NCI-H2227 treated with DMSO at 0.1 percent for 48 hours (cell line): ENCODE data around the gene VCX3A.
"Not testable (repeated sequence)": the region's sequence is repeated elsewhere in the genome, so short reads cannot be mapped to it uniquely, and the experiment has no call there.

Experiments used
- DNase-seq: peaks from one replicate; lab custom pipeline; 2025; lab: John Stamatoyannopoulos, UW

VCX3A gene

DNA sequence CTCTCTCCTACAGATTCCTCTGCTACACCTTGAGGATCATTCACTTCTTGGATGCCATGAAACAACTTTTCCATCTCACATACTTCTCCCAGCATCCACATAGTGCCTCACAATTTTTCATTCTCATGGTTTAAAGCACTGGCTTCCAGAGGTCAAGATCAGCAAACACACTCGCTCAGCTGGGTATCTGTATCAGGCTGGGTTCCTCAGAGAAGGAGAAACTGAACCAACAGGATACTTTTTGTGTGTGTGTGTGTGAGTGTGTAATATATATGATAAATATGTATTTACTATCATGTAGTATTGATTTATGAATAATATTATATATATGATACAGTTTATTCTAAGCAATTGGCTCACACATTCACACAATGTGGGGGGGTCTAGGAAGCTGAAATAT, at the start of gene VCX3A:
Gene VCX3A (minus strand): TSS at position 101 of the 400 bp plus-strand sequence. CDS start 621 bp downstream, outside the sequence.
- not testable (repeated sequence) for DNase-seq

DNA sequence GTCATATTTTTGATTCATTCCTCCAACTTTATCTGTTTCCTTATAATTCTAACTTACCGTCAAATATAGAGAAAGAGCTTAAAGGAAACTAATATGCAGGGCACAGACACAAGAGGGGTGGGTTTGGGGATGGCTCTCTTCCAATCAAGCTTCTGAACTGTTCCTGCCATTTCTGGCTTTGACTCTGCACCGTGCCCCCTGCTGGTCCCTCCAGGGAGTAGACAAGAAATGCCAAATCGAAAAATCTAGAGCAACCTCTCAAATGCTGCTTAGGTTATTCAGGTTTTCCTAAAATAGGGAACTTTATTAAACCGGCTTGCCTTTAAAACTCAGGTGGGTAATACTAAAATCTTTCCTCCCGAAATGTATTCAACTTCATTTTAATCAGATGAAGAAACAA, 39.8 kb upstream of the VCX3A start:
- no peak for DNase-seq

DNA sequence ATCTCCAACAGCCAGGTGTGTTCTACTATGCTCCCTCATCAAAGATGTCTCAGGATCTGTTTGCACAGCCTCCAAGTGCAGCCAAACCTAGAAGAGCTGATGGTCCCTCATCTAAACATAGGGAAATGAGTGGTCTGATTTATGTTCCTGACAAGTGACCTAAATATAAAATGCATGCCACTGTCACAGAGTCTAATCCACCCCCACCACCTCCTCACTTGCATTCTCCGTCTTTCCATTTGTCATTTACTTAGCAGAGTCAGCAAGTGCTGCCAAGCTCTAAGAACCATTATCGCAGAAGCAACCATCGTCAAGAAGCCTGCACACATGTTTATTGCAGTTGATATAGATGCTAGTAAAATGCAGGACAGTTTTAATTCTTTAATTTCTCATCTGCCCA, 33.1 kb upstream of the VCX3A start:
- no peak for DNase-seq

DNA sequence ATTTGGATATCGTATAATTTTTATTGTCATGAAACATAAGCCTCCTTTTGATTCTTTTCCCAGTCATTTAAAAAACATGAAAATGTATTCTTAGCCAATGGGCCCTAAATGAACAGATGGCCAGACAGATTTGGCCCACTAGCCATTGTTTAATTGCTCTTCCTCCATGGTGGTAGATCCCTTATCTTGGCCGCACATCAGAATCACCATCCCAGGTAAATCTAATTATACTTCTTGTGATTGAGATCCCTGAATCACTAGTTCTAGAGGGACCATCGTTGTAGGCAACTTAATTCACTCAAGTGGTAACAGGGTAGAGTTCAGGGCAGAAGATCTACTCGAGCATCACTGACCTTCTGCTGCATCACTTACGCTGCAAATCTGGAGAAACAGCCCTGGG, 24.1 kb upstream of the VCX3A start:
- no peak for DNase-seq

DNA sequence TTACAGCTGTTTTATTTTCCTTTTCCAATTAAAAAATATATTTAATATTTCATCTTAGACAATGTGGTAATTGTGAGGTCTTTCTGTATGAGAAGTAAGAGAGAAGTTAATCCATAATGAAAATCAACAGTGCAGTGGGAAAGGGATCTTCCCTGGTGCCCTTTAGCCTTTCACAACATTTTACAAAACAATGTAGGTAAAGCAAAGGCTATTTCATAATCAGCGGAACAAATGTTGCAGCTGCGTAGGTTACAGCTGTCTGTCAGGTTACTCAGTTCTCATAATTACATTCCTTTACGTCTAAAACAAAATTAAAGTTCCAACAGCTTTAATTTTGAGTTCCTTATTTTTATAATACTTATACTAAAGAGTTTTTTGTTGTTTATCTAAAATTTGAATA, 22.8 kb upstream of the VCX3A start:
- DNase-seq: no peak

DNA sequence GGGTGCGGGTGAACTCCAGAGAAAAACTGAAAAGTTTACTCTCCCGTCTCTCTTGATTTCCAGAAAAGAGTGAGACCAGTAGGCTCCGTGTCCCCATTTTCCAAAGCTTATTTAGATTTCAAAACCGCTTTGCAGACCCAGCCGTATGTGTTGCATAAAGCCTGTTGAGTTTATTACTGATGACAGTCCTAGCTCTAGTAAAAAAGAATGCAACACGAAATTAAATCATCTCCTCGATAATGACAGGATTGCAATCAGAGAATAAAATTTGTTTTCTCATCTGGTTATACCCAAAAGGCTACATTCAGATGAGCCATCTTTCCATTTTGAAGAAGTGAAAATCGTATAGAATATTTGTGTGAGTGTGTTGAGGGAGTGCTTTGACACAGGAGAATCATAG, 16.1 kb upstream of the VCX3A start:
- DNase-seq: no peak

DNA sequence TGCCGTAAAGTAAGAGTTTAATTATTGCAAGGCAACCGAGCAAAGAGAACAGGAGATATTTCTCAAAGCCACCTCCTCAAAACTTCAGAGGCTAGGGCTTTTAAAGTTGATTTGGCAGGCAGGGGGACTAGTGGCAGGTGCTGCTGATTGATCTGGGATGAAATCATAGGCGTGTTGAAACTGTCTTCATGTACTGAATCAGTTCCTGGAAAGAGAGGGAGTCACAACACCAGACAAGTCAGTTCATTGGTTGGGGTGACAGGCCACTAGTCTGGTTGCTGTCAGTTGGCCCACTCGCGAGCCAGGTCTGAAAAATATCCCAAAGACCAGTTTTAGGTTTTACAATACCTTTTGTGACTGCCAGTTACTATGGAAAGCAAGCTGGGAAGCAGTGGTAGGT, 10.8 kb upstream of the VCX3A start:
- DNase-seq: no peak

DNA sequence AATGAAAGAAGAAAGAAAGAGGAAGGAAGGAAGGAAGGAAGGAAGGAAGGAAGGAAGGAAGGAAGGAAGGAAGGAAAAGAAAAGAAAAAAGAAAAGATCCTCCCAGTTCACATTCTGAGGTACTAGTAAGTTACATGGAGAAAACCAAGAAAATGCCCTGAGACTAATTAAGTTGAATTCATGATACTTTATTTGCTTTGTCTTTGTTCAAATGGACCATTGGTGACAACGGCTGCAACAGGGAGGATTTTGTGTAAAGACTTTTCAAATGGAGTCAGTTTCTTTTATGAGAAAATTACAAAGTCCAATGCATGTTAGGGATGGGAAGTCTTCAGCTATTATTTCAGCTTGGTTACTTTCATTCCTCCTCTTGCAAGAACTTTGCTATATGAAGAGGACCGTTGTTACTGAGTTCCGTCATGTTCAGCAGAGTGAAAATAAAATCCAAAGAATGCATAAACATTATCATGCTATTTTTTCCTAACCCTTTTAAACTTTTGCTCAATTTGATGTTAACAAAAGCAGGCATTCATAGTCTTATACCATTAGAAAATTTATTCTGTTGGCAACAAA, 8.3 kb downstream of the VCX3A start:
- no peak for DNase-seq

DNA sequence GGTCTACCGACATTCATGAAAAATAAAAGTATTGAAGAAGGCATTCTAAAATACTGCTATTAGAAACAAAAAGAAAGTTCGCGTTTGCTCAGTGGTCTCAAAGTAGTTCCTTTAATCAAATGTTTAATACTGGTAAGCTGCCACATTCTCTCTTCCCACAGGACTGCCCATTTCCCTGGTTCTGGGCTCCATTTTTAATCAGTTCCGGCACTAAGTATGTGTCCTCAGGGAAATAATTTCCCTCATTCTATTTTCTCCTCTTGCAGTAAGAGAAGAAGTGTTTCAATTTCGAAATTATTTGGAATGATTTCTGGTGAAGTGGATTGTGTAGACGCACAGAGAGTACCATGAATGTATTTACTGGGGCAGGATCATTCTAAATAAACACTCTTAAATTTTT, 17.5 kb downstream of the VCX3A start:
- DNase-seq: no peak

DNA sequence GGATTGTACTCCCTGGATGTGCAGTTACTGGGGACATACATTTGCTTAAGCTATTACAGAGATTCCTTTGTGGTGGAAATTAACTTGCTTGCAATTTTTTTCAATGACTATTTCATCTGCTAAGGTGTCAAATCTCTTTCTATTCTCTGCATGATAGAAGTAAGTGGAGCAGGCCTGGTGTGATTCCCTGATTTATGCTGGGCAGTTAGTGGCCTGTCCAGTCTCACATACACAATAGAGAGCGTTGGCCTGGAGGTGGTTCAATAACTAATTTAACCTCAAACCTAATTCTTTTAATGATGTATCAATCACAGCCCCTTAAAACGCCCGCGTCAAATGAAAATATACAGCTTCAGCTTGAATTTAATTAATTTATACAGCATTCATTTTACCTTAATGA, 28.5 kb downstream of the VCX3A start:
- no peak for DNase-seq

DNA sequence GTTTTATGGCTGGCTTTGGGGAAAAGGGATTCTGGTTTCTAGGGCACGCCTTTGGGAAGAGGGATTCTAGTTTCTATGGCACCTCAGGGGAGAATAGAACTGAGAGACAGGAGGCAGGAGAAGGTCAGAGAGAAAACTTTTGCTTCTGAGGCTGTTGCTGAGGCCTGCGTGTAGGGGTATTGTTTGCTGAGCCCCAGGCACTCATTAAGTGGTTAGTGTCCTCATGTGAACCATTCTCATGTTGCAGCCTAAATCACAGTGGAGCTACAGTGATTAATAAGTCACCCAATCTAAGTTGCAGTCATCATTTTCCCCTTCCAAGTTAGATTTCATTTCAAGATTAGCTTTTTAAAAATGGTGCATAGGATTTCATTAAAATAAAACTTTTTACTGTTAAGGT, 29.0 kb downstream of the VCX3A start:
- no peak for DNase-seq

DNA sequence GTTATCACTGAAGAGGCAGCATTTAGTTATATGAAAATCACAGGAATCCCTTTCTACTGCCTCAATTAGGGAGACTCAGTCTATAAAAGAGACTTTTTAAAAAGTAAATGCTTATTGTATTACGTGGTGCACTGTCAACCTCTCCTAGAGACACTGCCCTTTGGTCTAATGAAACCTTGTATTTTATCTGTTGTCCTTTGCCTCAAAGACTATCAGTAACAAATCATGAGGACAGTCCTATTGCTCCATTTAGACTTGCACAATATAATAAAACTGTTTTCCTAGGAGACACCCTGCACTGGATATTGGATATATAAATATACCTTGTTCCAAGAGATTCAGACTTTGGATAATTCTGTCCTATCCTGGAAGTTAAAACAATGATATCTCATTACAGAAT, 34.2 kb downstream of the VCX3A start:
- no peak for DNase-seq

DNA sequence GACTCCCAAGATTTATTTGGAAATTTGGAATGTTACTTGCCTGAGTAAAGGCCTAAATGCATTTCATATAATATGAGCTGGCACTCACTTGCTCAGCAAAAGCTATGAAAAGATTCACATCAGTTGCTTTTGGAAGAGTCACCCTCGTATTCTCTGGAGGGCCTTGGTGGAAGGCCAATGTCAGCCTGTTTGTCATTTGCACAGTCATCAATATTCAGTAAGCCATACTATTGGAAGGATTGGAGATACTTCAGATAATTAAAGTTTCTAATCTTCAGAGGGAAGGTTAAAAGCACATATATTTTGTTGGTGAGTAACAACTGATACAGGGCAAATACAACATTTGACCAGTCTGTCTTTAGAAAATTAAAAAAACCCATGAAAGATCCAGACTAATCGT, 36.6 kb downstream of the VCX3A start:
- DNase-seq: no peak
